Keratinocyte (primary cell): ENCODE measurements around the gene BBX. TPM values are rescaled to one million over a fixed set of nuclear protein-coding genes. Genes with fewer than 3 reads are reported as not detected.
A peak's percentile ranks its signal among the peaks of the same experiment; 100 is the strongest.

ENCODE experiments used
- DNase-seq: peaks from one replicate; pipeline ENCODE4 v3.0.0-alpha.2; 2011; ENCODE audit warnings: low read depth, missing footprints, low spot score
- FAIRE-seq: peaks from 2 replicates; lab custom pipeline; 2011; peaks lifted over from hg19 to GRCh38; lab: Jason Lieb, UNC
- H2AFZ ChIP-seq: 2 replicates; pipeline ENCODE4 v1.6.0; 2012; ENCODE audit warnings: low read length, control low read depth, inconsistent platforms; ENCODE audit not compliant: control insufficient read depth
- H3K27ac ChIP-seq: 2 replicates; pipeline ENCODE4 v1.5.1; 2011; ENCODE audit warnings: low read length; ENCODE audit not compliant: control insufficient read depth, insufficient read depth
- H3K27me3 ChIP-seq: 3 replicates; pipeline ENCODE4 v1.6.0; 2011; ENCODE audit warnings: low read length; ENCODE audit not compliant: control insufficient read depth, insufficient read depth; ENCODE audit errors: extremely low read depth
- H3K36me3 ChIP-seq, 2 experiments: 2 replicates in 1 of 2; 3 replicates in 1 of 2; pipeline ENCODE4 v1.5.1; 2011; ENCODE audit warnings: low read length in 2 of 2, mild to moderate bottlenecking in 1 of 2; ENCODE audit not compliant: control insufficient read depth in 2 of 2, insufficient read depth in 2 of 2; ENCODE audit errors: extremely low read depth in 1 of 2
- H3K4me1 ChIP-seq: 3 replicates; pipeline ENCODE4 v1.5.1; 2011; ENCODE audit warnings: low read length; ENCODE audit not compliant: control insufficient read depth, insufficient read depth; ENCODE audit errors: extremely low read depth
- H3K4me2 ChIP-seq: 3 replicates; pipeline ENCODE4 v1.6.0; 2011; ENCODE audit warnings: low read depth, low read length; ENCODE audit not compliant: control insufficient read depth, insufficient read depth; ENCODE audit errors: extremely low read depth
- H3K4me3 ChIP-seq, 3 experiments: fragments of 200-600 bp in 1 of 3; sonication (generic) in 1 of 3; 2 replicates in 2 of 3; 3 replicates in 1 of 3; pipeline ENCODE4 v1.5.1; 2011 to 2016; ENCODE audit warnings: low read length in 3 of 3, mild to moderate bottlenecking in 3 of 3, control low read depth in 2 of 3, inconsistent platforms in 1 of 3, low read depth in 1 of 3, mixed read lengths in 1 of 3, mixed run types in 1 of 3, moderate library complexity in 1 of 3; ENCODE audit not compliant: control insufficient read depth in 2 of 3, insufficient read depth in 2 of 3; ENCODE audit errors: extremely low read depth in 1 of 3
- H3K79me2 ChIP-seq: 2 replicates; pipeline ENCODE4 v1.6.0; 2012; ENCODE audit warnings: low read length; ENCODE audit not compliant: control insufficient read depth, insufficient read depth
- H3K9ac ChIP-seq: 3 replicates; pipeline ENCODE4 v1.6.0; 2011; ENCODE audit warnings: low read length; ENCODE audit not compliant: control insufficient read depth, insufficient read depth; ENCODE audit errors: extremely low read depth
- H3K9me1 ChIP-seq: 3 replicates; pipeline ENCODE4 v1.6.0; 2011; ENCODE audit warnings: low read length; ENCODE audit not compliant: control insufficient read depth, insufficient read depth; ENCODE audit errors: extremely low read depth
- H3K9me3 ChIP-seq: 2 replicates; pipeline ENCODE4 v1.5.1; 2012; ENCODE audit warnings: low read depth, low read length; ENCODE audit not compliant: control insufficient read depth
- H4K20me1 ChIP-seq: 3 replicates; pipeline ENCODE4 v1.6.0; 2011; ENCODE audit warnings: low read length; ENCODE audit not compliant: control insufficient read depth, insufficient read depth; ENCODE audit errors: extremely low read depth
- EZH2 ChIP-seq: IDR thresholded peaks from one replicate; pipeline ENCODE4 v1.6.1; 2012; ENCODE audit warnings: inconsistent platforms, mild to moderate bottlenecking, low read length, moderate library complexity
- dilution Hi-C: fragments of 300-500 bp; cut with MboI; formaldehyde crosslinking; loops from one replicate; pipeline ENCODE4 v1.7.0; 2020; ENCODE audit warnings: low sequenced_read_pairs; ENCODE audit not compliant: extremely low pct_ligation_motif_present
- polyA plus RNA-seq, 5 experiments: library from polyadenylated mRNA; depleted of rRNA in 3 of 5; stranded (reverse) in 3 of 5; stranded (forward) in 1 of 5; unstranded in 1 of 5; fragments of >200 nt; gene quantifications; 1 replicate in 1 of 5; 2 replicates in 3 of 5; 3 replicates in 1 of 5; pipeline versions ENCODE4 v1.2.1 to v1.2.3, GENCODE V29; 2011 to 2012; ENCODE audit warnings: missing spikeins in 2 of 5, low read depth in 1 of 5, low replicate concordance in 1 of 5
- TF ChIP-seq, protein P1 (sequence below), 3 experiments: IDR thresholded peaks in 1 of 3; conservative IDR thresholded peaks in 1 of 3; optimal IDR thresholded peaks in 1 of 3; 2 replicates in 2 of 3; 3 replicates in 1 of 3; pipeline versions ENCODE3 to v1.5.1; 2011; ENCODE audit warnings: low read length in 3 of 3, mild to moderate bottlenecking in 3 of 3, moderate library complexity in 2 of 3, control low read depth in 1 of 3, inconsistent platforms in 1 of 3; ENCODE audit not compliant: insufficient read depth in 2 of 3; ENCODE audit errors: extremely low read depth in 1 of 3

BBX gene
- polyA plus RNA-seq, 1 donor (not counting 4 experiments of a cell fraction or from before 2014, with no cell fraction given), result 43.4 TPM

DNA sequence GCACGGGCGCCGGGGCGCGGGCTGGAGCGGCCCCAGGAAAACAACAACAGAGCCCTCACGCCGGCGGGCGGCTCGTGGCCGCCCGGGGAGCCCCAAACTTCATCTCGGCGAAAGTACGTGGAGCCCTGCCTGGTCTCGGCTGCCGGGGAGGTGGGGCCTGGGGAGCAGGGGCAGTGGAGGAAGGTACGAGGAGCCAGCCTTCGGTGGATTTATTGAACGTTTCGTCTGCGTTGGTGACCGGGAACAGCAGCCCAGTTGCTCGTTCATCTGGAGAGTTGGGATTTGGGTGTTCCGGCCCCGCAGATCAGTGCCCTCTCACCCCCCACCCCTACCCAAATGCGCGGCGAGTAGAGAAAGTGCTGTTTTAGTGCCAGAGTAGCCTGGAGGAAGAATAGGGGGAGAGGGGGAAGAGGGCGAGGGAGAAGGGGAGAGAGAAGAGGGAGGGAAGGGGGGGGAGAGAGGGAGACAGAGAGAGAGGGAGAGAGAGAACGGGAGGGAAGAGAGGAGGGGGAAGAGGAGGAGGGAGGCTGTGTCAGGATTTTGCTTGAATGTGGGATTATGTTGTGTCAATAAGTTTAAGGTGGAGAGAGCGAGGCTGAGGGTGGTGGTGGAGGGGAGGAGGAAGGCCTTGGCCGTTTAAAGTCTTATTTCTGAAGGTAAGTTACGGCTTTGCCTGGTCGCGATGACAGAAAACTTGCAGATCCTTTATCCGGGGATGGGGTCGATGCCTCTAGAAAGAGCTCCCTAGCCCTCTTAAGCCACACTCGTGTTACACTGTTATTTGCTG is 970 bp downstream of the BBX start:
- TF ChIP-seq, protein P1, sequence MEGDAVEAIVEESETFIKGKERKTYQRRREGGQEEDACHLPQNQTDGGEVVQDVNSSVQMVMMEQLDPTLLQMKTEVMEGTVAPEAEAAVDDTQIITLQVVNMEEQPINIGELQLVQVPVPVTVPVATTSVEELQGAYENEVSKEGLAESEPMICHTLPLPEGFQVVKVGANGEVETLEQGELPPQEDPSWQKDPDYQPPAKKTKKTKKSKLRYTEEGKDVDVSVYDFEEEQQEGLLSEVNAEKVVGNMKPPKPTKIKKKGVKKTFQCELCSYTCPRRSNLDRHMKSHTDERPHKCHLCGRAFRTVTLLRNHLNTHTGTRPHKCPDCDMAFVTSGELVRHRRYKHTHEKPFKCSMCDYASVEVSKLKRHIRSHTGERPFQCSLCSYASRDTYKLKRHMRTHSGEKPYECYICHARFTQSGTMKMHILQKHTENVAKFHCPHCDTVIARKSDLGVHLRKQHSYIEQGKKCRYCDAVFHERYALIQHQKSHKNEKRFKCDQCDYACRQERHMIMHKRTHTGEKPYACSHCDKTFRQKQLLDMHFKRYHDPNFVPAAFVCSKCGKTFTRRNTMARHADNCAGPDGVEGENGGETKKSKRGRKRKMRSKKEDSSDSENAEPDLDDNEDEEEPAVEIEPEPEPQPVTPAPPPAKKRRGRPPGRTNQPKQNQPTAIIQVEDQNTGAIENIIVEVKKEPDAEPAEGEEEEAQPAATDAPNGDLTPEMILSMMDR (optimal IDR thresholded peaks at IDR 0.05 in 1 of 3, IDR thresholded peaks at IDR 0.05 in 1 of 3, conservative IDR thresholded peaks at IDR 0.05 in 1 of 3; ENCODE audit: extremely low read depth in 1 of 3, insufficient read depth in 2 of 3, low read length in 3 of 3), result no peak
- no peak for TF ChIP-seq EZH2
- peak overlapping the region; percentile 88 for H3K9ac ChIP-seq

GRCh38 chr3:107524326-107524840 is 1.6 kb downstream of the BBX start:
- no peak for FAIRE-seq
- peaks cover 43% of the 10 kb centered on the region for H3K79me2 ChIP-seq
- dilution Hi-C loops, result no loop called here

More for the DNA sequence above, 970 bp downstream of the BBX start:
- peak overlapping the region; percentile 72 to 96 (median 93) for H3K4me3 ChIP-seq
- peaks cover 43% of the 10 kb centered on the region for H3K79me2 ChIP-seq
- H3K27ac ChIP-seq, result peak overlapping the region; percentile 83
- H3K9me3 ChIP-seq, result no peaks in the 10 kb centered on the region
- no peaks in the 10 kb centered on the region for H3K27me3 ChIP-seq
- FAIRE-seq (peak; percentile 39), DNase-seq (no peak)
- H3K36me3 ChIP-seq, result peaks cover 0 to 2% of the 10 kb centered on the region in 2 experiments
- peak overlapping the region; percentile 84 for H2AFZ ChIP-seq
- dilution Hi-C loops, result no loop called here
- H3K4me1 ChIP-seq, result peaks cover 12% of the 10 kb centered on the region
- no peaks in the 10 kb centered on the region for H3K9me1 ChIP-seq
- no peaks in the 10 kb centered on the region for H4K20me1 ChIP-seq
- H3K4me2 ChIP-seq, result peak overlapping the region; percentile 92

More at GRCh38 chr3:107524326-107524840, 1.6 kb downstream of the BBX start:
- peak overlapping the region; percentile 72 to 96 (median 93) for H3K4me3 ChIP-seq
- H3K9me1 ChIP-seq, result no peaks in the 10 kb centered on the region
- H3K27me3 ChIP-seq, result no peaks in the 10 kb centered on the region
- TF ChIP-seq EZH2, result no peak
- TF ChIP-seq, protein P1 (optimal IDR thresholded peaks at IDR 0.05 in 1 of 3, IDR thresholded peaks at IDR 0.05 in 1 of 3, conservative IDR thresholded peaks at IDR 0.05 in 1 of 3; ENCODE audit: extremely low read depth in 1 of 3, insufficient read depth in 2 of 3, low read length in 3 of 3), result no peak
- DNase-seq, result no peak
- H3K27ac ChIP-seq, result peak overlapping the region; percentile 83
- peak overlapping the region; percentile 92 for H3K4me2 ChIP-seq
- H2AFZ ChIP-seq, result peak overlapping the region; percentile 84
- H3K36me3 ChIP-seq, result peaks cover 0 to 2% of the 10 kb centered on the region in 2 experiments
- H3K4me1 ChIP-seq, result peaks cover 12% of the 10 kb centered on the region
- H3K9me3 ChIP-seq, result no peaks in the 10 kb centered on the region
- peak overlapping the region; percentile 88 for H3K9ac ChIP-seq
- H4K20me1 ChIP-seq, result no peaks in the 10 kb centered on the region
